Suppressor macrophage treated with lipopolysaccharide for 1 hour (primary cell): ENCODE data around the gene TRIM17.

Source experiments
- DNase-seq, 3 donors: peaks; one replicate each; pipeline ENCODE4 v3.0.0-alpha.2; 2020 to 2022

Gene TRIM17

GRCh38 chr1:228376651-228377631 lies 39.7 kb downstream of the TRIM17 start:
- no peak for DNase-seq

DNA sequence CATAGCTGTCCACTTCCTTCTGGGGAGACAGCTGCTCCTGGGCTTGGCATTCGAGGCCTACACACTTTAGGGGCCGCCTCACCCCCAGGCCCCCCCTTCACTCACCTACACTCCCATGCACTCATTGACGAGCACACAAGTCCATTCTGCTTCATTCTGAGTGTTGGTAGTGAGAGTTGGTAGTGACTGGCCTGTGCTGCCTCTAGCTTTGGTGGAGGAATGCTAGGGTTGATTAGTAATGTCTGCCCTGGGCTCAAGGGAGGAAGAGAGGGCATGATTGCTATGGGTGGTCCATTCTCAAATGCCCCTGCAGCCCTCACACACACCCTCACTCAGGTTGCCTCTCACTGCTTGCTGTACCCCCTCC lies 40.4 kb downstream of the TRIM17 start:
- DNase-seq: no peak

GRCh38 chr1:228375578-228376261 lies 40.9 kb downstream of the TRIM17 start:
- no peak for DNase-seq

DNA sequence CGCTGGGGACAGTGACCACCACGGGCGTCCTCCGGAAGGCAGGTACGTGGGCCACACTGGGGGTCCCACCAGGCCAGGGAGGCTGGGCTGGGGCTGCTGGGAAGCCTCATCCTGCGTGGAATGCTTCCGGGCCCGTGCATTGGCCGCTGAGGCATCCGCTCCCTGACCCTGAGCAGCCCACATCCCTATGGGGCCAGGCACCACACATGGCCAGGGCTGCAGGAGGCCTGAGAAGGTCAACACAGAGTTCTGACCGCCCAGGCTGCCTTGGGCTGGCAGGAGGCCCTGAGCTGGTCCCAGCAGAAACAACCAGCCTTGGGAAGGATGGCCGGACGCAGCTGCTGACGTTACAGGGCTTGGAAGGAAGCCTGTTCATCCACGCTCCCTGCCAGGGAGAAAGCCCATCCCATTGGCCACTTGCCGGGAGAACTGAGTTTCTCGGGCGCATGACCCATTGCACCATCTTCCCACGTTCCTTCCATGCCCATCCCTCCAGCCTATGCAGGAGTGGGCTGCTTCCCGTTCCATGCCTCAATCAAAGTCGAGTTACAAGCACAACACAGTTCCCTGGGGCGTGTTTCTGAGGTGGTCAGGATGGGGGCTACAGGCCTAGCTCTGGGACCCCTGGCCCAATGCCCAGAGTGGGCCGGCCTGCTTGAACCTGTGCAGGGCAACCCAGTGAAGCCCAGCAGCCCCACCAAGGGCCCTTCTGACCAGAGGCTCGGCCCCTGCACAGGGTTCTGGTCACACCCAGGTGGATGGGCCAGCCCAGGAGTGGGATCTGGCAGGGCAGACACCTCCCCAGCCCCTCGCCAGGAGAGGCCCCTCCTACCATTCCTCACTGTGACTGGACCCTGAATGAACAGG lies 41.7 kb downstream of the TRIM17 start:
- DNase-seq: no peak

DNA sequence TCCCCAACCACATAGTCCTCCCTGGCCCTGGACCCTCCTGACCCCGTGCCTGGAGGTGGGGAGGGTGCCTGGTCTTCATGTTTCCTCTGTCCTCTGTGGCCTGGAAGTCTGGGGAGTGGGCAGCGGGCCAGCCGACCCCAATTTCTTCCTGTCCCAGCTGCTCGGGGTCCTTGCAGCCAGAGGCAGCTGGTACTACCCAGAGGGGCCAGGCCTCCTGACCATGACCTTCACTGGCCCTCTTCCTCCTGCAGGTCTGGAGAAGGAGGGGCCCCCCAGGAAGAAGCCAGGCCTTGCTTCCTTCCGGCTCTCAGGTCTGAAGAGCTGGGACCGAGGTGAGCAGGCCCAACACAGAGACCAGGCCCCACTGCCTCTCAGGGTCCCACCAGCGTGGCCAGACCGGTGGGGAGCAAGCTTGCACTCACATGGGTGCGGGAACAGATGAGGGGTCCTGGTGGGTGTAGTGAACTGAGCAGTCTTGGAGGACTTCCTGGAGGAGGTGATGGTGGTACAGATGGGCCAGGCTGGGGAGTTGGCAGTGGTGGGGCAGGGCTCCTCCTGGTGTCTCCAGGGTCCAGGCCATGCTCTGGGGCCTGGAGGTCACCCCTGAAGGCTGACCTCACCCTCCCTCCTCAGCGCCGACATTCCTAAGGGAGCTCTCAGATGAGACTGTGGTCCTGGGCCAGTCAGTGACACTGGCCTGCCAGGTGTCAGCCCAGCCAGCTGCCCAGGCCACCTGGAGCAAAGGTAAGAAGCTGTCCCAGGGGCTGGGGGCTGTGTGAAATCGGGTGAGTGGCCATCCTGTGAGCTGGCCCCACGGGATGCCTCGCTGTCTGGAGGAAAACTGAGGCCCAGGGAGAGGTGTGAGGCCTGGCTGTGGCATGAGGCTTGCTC lies 42.7 kb downstream of the TRIM17 start:
- no peak for DNase-seq

DNA sequence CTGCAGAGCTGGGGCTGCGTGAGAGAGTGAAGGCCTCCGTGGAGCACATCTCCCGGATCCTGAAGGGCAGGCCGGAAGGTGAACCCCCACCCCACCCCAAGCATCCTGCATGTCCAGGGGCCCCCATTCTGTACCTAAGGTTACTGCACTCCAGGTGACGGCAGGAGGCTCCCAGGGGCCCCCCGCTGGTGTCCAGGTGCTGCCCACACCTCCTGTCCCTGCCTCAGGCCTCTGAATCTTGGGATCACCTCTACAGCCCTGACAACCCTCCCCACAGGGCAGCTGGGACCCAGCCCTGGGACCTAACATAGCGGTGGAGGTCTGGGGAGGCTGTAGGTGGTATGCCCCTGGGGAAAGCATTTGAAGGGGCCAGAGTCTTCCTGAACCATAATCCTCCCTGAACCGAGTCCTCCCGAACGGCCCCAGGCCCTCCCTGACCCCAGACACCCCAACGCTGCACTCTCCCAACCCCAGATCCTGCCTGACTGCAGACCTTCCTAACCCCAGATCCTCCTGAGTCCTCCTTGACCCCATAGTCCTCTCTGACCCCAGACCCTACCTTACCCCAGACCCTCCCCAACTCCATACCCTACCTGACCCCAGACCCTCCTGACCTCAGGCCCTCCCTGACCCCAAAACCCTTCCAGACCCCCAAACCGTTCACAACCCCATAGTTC lies 43.5 kb downstream of the TRIM17 start:
- no peak for DNase-seq

GRCh38 chr1:228372183-228373003 lies 44.3 kb downstream of the TRIM17 start:
- no peak for DNase-seq

DNA sequence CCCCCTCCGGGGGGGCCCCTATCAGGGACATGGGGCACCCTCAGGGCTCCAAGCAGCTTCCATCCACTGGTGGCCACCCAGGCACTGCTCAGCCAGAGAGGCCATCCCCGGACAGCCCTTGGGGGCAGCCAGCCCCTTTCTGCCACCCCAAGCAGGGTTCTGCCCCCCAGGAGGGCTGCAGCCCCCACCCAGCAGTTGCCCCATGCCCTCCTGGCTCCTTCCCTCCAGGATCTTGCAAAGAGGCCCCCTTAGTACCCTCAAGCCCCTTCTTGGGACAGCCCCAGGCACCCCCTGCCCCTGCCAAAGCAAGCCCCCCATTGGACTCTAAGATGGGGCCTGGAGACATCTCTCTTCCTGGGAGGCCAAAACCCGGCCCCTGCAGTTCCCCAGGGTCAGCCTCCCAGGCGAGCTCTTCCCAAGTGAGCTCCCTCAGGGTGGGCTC lies 44.9 kb downstream of the TRIM17 start:
- no peak for DNase-seq

- no peak for DNase-seq
Measured at GRCh38 chr1:228370941-228371740, 45.5 kb downstream of the TRIM17 start.

DNA sequence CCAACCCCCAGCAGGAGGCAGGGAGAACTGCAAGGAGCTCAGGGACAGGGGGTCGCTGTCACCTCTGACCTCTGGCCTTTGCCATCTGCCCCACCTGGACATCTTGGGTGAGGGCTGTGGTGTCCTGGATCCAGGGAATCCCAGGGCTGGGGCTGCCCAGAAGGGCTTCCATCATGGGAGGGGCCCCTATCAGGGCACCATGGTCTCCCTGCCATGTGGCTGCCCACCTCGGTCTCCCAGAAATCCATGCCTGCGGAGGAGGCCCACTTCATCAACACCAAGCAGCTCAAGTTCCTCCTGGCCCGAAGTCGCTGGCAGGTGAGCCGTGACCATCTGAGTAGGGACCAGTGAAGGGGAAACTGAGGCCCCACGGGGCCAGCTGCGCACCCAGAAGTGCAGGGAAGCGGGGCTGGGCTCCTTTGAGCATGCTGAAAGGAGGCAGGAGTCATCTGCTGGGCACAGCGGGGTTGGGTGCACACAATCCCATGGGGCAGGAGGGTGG lies 46.2 kb downstream of the TRIM17 start:
- DNase-seq: no peak

DNA sequence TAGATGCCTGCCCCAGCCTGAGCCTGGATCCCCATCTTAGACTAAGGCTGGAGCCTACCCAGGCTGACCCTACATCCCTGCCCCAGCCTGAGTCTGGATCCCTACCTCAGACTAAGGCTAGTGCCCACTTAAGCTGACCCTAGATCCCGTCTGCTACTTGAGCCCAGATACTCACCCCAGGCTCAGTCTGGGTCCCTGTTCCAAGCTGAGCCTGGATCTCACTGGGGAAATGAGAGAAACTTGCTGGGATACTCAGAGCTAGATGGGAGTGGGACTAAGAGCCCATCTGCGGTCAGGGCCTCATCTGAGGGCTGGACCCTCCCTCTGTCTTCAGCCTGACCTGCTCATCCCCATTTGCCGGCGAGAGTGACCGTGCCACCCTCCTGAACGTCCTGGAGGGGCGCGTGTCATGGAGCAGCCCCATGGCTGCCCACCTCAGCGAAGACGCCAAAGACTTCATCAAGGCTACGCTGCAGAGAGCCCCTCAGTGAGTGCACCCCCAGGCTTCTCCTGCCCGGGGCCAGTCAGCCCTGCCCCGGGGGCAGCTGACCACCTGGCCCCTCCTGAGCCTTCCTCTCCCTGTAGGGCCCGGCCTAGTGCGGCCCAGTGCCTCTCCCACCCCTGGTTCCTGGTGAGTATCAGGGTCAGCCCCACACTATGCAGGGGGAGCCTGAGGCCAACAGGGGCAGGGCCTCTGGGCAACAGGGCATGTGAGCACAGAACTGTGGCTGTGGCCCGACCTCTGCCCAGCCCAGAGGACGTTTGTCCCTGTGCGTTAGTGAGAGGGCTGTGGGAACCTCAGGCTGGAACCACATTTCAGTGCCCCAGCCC lies 46.8 kb downstream of the TRIM17 start:
- DNase-seq: no peak

GRCh38 chr1:228368801-228369607 lies 47.7 kb downstream of the TRIM17 start:
- no peak for DNase-seq

DNA sequence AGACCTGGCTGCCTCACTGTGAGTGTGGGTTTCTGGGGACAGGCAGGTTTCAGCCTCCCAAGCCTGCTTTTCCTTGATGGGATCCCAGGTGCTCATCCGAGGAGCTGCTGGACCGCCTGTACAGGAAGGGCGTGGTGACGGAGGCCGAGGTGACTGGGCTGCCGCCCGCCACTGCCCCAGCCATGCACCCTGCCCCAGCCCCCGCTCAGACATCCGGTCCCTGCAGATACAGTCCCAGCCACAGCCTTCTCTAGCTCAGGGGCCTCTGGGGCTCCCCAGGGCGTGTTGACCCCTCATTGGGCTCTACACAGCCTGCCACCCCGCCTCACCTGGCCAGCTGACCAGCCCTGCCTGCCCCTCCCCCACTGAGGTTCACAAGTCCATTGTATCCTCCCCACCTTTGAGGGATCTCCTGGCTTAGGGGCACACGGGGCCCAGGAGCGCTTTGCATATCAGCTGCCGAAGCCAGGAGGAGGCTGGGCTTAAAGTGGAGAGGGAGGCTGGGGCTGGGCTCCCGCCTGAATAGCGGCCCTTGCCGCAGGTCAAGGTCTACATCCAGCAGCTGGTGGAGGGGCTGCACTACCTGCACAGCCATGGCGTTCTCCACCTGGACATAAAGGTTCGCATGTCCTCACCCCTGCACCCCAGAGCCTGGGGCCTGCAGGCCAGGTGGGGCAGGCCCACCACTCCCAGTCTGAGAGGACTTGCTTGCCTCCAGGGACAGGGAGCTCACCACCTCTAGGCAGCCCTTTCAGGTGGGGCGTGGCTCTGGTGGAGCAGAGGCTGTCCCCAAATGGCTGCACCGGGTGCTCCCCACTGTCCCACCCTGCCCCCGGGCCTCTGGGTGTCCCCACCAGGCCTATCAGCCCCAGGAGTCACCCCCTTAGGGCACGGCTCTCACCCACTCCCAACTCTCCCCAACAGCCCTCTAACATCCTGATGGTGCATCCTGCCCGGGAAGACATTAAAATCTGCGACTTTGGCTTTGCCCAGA lies 48.6 kb downstream of the TRIM17 start:
- DNase-seq: no peak

DNA sequence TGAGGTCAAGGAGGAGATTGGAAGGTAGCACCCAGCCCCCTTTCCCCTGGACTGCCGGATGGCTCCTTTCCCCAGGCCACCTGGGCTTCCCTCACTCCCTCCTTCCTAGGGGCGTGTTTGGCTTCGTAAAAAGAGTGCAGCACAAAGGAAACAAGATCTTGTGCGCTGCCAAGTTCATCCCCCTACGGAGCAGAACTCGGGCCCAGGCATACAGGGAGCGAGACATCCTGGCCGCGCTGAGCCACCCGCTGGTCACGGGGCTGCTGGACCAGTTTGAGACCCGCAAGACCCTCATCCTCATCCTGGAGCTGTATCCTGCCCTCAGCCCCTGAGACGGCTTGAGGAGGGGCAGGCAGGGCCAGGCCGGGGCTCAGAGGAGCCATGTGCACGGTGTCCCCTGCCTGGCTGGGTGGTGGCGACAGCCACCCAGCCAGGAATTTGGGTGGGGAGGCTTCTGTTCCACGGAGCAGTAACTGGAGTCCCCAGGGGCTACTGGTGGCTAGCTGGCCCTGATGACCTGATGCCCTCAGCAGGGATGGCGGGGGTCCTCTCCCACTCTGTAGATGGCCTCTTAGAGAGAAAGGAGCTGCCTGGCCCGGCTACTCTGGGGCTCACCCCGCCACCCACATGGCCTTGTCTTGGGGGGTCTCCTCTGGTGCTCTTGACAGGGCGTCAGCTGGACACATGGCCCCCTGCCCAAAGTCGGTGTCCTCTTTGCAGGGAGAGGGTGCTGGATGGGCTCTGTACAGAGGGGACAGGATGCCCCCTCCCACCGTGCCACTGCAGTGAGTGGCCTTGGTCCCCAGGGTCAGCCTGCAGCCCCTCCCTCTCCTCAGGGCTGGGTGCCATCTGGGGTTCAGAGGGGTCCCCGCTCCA lies 49.6 kb downstream of the TRIM17 start:
- DNase-seq: no peak
